Mammary epithelial cell (primary cell): ENCODE results near the gene HNRNPC.
A peak's percentile ranks its signal among the peaks of the same experiment; 100 is the strongest.

Source experiments
- CTCF ChIP-seq, 2 donors: IDR thresholded peaks in 1 of 2; conservative IDR thresholded peaks in 1 of 2; 2 replicates each; pipeline ENCODE4 v1.5.1; 2011 to 2012; ENCODE audit warnings: inconsistent platforms in 2 of 2, low read length in 2 of 2, mild to moderate bottlenecking in 2 of 2, control low read depth in 1 of 2, low read depth in 1 of 2; ENCODE audit not compliant: insufficient read depth in 1 of 2; ENCODE audit errors: extremely low read depth in 1 of 2
- EZH2 ChIP-seq: IDR thresholded peaks from 2 replicates; pipeline ENCODE4 v1.6.1; 2012; ENCODE audit warnings: low read length, inconsistent platforms, borderline replicate concordance

DNA sequence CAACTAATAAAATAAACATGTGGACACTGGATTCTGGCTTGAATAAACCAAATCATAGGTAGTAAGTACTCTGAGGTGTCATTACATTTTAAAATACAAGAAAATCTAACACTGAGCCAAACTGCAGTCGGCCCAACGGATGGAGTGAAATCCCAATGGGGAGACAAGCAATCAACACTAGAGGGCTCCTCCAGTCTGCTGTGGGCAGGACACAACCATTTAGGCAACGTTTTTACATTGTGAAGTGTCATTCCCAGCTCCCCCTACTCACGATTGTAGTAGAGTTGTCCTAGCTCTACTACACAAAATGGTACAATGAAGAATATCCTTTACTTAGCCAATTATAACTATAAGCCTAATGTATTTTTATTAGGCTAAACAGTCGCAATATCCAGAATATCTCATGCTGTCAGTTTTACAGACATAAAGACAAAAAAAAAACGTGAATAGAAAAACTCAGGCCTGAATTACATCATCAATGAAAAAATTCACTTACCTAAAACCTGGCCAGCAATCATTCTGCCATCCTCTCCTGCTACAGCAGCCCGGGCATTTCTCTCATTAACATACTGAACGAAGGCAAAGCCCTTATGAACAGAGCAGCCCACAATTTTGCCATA lies 35.7 kb downstream of the HNRNPC start:
- peak; percentile 19 to 49 for TF ChIP-seq CTCF (conservative IDR thresholded peaks at IDR 0.05 in 1 of 2, IDR thresholded peaks at IDR 0.05 in 1 of 2; ENCODE audit: extremely low read depth in 1 of 2, insufficient read depth in 1 of 2, low read depth in 1 of 2, low read length in 2 of 2)
- TF ChIP-seq EZH2 = no peak
